Glomerular endothelial cell (primary cell): ENCODE measurements around the gene CREB5. TPM values are rescaled to one million over a fixed set of nuclear protein-coding genes. Genes with fewer than 3 reads are reported as not detected.
"Not testable (repeated sequence)": the region's sequence is repeated elsewhere in the genome, so short reads cannot be mapped to it uniquely, and the experiment has no call there.

Experiments used
- DNase-seq: peaks from one replicate; pipeline ENCODE4 v3.0.0-alpha.2; 2011; ENCODE audit warnings: low read depth, low spot score; ENCODE audit errors: extremely low read depth
- total RNA-seq: library from RNA; depleted of rRNA; stranded (reverse); fragments of >200 nt; gene quantifications from 2 replicates; pipeline ENCODE4 v1.2.3, GENCODE V29; 2015

Gene CREB5
- total RNA-seq, 1 donor from 2014 or later, result 28.7 TPM

GRCh38 chr7:28793381-28794085 lies 381.2 kb downstream of the CREB5 start:
- DNase-seq, result no peak

- DNase-seq, result no peak
Measured at GRCh38 chr7:28798274-28798673, 386.0 kb downstream of the CREB5 start.

DNA sequence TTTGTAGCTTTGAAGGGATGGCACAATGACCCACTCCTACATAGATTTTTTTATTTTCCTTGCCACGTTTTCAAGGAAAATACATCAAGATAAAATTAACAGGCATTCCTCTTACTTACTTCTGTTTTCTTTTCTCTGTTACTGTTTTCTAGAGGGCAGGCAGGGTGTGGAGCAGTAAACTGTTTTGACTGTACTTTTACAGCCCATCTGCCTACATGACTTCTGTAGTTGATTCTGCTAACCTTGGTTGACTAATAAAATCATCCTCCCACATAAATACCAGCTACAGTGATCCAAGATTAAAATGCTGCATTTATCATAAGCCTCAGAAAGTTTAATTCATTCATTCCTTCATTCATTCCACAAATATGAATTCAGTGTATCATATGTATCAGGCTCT lies 387.3 kb downstream of the CREB5 start:
- no peak for DNase-seq

GRCh38 chr7:28800150-28800549 lies 387.8 kb downstream of the CREB5 start:
- no peak for DNase-seq

- no peak for DNase-seq
Measured at GRCh38 chr7:28802450-28802849, 390.1 kb downstream of the CREB5 start.

DNA sequence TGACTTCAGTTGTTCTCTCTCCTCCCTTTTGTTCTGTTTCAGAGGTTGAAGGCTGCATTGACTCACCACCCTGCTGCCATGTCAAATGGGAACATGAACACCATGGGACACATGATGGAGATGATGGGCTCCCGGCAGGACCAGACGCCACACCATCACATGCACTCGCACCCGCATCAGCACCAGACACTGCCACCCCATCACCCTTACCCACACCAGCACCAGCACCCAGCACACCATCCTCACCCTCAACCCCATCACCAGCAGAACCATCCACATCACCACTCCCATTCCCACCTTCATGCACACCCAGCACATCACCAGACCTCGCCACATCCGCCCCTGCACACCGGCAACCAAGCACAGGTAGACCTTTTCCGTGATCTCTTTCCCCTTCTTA lies 391.8 kb downstream of the CREB5 start:
- DNase-seq, result no peak

DNA sequence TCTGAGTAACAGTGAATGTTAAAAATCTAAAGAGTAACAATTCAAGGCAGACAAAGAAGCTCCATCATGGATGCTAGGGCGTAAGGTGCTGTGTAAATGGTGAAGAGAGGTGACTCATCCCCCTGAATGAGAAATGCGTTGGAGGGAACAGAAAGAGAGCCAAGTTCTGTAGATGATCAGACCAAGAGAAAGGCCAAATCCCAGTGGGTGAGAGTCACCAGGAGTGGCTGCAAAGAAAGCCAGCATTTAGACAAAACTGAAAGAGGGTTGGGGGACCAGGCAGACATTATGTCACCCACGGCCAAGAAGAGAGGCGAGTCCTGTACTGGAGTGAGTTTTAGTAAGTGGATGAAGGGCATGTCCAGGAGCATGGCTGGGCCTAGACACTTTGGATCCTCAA lies 392.7 kb downstream of the CREB5 start:
- no peak for DNase-seq

- no peak for DNase-seq
Measured at GRCh38 chr7:28806841-28807240, 394.5 kb downstream of the CREB5 start.

- DNase-seq, result no peak
Measured at GRCh38 chr7:28807396-28807994, 395.2 kb downstream of the CREB5 start.

DNA sequence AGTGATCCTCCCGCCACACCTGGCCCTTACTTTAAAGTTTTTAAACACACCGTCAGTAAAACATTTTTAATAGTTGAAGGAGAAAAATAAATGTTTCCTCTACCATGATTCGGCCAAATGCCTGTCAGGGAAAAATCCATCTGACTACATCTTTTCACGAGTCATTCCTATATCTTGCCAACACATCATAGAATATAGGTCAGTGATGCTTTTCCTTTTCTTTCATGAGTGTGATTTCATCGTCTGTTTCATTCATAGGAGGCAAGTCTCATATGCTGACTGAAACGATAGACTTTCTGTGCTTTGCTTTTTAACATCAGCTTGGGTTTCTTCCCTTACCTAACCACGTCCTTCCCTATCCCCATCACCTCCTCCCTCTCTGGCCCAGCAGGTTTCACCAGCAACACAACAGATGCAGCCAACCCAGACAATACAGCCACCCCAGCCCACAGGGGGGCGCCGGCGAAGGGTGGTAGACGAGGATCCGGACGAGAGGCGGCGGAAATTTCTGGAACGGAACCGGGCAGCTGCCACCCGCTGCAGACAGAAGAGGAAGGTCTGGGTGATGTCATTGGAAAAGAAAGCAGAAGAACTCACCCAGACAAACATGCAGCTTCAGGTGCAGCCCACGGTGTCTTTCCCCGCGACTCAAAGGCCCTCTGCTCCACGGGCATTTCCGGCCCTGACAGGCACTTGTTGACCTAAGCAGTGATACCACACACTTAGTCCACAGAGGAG lies 396.6 kb downstream of the CREB5 start:
- DNase-seq, result no peak

DNA sequence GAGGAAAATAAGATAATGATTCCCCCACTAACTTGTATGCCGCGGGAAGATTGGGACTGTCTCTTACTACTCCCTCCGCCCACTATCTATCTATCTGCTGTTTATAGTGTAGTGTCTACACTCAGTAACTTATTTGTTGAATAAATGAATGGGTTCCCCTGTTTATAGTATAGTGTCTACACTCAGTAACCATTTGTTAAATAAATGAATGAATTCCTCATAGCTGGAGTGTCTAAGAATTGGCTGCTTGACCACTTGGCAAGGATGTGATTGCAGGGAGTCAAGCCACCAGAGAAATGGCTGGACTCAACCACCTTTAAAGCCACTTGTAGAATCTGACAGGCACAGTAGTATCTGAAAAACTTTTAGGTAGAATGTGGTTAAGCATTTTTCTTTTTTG lies 398.7 kb downstream of the CREB5 start:
- no peak for DNase-seq

DNA sequence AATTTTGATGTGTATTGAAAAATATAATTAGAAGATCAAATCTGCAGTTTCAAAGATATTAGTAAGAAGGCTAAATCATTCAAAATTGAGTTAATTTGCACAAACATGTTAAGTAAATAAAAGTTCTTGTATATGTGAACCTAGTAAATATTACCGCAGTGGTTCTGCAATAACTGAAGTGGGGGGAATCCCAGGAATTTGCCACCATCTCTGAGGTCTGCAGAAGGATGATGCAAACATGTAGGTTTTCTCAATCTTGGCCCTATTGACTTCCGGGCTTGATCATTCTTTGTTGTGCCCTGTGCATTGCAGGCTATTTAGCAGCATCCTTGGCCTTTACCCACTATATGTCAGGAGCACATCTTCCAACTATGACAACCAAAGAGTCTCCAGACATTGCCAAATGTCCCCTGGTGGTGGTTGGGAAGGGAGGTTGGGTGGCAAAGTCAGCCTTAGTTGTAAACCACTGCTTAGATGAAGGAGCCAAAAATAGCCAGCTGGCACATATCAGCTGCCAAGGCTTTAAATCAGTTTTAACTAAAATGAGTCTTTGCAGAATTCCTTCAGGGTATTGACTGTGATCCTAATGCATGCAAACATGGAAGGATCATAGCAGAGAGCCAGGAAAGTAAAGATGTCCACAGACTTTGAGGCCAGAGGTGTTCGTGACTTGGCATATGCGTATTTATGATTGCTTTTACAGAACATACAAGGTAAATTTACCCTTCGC lies 399.5 kb downstream of the CREB5 start:
- no peak for DNase-seq

DNA sequence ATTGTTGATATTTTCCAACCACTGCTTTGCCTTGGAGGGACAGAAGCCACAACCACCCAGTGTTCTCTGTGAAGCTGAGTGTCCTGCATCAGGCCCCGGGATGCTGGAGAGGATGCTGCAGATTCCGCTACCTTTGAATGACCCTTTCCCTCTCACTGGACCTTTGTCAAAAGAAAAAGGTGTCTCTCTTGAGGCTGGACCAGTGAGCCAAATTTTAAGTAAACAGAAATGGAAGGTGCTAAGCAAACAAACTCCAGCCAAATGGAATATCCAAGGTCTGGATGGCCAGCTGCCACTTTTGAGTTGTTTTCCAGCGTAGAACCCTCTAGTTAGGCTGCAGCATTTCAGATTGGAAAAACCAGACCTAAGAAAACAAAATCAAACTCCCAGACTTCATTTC lies 400.3 kb downstream of the CREB5 start:
- no peak for DNase-seq

DNA sequence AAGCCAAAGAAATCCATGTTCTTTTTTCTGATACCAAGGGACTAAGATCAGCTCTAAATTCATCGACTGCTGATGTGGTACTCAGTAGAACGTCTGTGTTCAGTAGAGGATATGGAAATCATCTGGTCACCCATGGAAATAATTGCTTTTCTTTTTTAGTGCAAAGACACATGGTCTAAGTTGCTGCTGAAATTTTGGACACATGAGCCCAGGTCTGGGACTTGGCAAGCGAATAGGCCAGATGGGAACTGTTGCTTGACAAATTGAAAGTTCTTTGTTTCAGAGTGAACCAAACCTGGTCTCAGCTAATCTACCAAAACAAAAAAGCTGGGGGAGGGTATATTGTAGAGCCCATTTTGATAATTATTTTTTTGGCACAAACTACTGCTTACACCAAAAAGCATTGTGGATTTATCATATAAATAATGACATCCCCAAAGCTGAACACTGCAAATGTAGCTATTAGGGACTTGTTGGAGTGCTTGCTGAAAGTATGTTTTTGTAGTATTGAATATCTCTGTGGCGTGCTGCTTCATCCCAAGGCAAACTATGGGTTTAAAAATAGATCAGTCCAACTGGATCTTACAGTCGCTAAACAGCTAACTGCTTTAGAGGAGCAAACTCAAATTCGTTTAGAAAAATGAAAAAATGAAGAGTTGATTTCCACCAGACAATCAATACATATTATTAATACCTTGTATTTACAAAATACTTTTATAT lies 401.1 kb downstream of the CREB5 start:
- DNase-seq, result no peak

DNA sequence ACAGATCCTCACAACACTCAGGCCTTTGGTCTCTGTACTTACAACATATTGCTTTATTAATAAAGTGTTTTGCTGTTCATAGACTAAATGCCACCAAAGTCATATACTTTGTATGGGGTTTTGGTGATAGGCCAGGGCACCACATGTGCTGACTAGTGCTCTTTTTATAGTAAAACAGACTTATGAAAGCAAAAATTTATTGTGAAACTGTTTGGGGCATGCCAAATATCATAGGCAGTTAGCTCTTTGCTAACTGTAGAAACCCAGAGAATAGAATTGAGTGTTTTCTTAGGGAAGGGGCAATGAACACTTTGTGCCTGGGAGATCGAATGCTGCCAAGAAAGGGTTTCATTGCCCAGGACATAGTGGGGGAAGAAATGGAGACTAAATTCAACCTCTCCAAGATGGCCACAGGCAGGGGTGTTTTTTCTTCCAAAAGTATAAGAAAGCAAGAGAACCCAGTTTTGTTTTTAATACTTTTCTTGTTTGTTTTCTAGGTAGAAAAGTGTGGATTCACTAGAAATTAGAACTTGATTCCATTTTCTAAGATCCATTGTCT lies 403.1 kb downstream of the CREB5 start:
- DNase-seq, result no peak

- no peak for DNase-seq
Measured at GRCh38 chr7:28815928-28816373, 403.6 kb downstream of the CREB5 start.

GRCh38 chr7:28818996-28819395 lies 406.7 kb downstream of the CREB5 start:
- no peak for DNase-seq

GRCh38 chr7:28823582-28823981 lies 411.3 kb downstream of the CREB5 start:
- DNase-seq, result no peak

DNA sequence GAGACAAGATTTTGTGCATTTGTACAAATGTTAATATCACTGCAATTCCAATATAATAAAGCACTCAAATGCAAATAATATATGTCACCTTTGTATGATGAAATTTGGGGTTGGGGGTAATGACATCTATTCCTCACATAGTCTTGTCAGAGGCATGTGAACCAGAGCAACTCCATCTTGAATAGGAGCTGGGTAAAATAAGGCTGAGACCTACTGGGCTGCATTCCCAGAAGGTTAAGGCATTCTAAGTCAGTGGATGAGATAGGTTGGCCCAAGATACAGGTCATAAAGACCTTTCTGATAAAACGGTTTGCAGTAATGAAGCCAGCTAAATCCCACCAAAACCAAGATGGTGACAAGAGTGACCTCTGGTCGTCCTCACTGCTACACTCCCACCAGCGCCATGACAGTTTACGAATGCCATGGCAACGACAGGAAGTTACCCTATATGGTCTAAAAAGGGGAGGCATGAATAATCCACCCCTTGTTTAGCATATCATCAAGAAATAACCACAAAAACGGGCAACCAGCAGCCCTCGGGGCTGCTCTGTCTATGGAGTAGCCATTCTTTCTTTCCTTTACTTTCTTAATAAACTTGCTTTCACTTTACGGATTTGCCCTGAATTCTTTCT lies 413.6 kb downstream of the CREB5 start:
- DNase-seq, result not testable (repeated sequence)

DNA sequence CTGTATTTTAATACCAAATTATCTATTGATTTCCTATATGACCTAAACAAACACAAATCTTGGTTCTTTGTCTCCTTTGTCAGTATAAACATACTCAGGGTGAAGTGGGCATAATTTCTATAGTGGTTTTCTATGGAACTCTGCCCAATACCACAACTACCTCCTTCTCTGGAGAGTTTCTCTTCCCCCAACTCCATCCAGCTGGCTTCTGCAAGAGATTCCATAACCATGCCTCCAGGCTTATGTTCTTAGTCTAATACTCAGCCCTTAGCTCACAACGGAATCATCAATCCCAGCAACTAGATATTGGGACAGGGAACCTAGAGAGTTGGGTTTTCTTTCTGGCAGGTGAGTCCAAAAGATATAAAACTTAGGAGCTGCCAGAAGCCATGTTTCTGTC lies 418.5 kb downstream of the CREB5 start:
- no peak for DNase-seq
